ENCODE results near the gene STING1. TPM values are rescaled to one million over a fixed set of nuclear protein-coding genes. Genes with fewer than 3 reads are reported as not detected.

Gene STING1
- total RNA-seq, 1 experiment from 2014 or later: 22.8 TPM

GRCh38 chr5:139514486-139514856 is 31.9 kb upstream of the STING1 start:
- in situ Hi-C loops (cut with HindIII; ENCODE audit: low pct_unique_long_range_greater_than_20kb, low sequenced_read_pairs): loop anchor here (25.0 kb wide), 1 partner anchor 102 kb away; the partner anchor contains the start of gene SPATA24
- intact Hi-C loops (cut with micrococcal nuclease; ENCODE audit: unreplicated experiment): no loop called here
- no peak for ATAC-seq

GRCh38 chr5:139513852-139514485 is 31.4 kb upstream of the STING1 start:
- ATAC-seq: peak; percentile 12
- in situ Hi-C loops (cut with HindIII; ENCODE audit: low pct_unique_long_range_greater_than_20kb, low sequenced_read_pairs): loop anchor here (25.0 kb wide), 1 partner anchor 102 kb away; the partner anchor contains the start of gene SPATA24

More at GRCh38 chr5:139514486-139514856, 31.9 kb upstream of the STING1 start:
- no peaks in the 10 kb centered on the region for H3K27me3 ChIP-seq (ENCODE audit: control insufficient read depth, insufficient read depth, low read length)
- no peaks in the 10 kb centered on the region for H3K9me3 ChIP-seq (ENCODE audit: control insufficient read depth, insufficient read depth, low read depth, low read length)
- ChIA-PET POLR2A (no interaction called here), CTCF (interaction anchor here (1.0 to 1.4 kb wide), 2 partner anchors 92 to 99 kb away, joined by 4 to 18 read pairs; no protein-coding TSS in a partner anchor)
- no peak for TF ChIP-seq POLR2AphosphoS5 (IDR thresholded peaks at IDR 0.05; ENCODE audit: low read depth, low read length)
- TF ChIP-seq CTCF (IDR thresholded peaks at IDR 0.05): no peak
- TF ChIP-seq SIN3A (IDR thresholded peaks at IDR 0.05; ENCODE audit: borderline replicate concordance, insufficient read depth, low read depth, low read length): no peak
- no peak for TF ChIP-seq REST (IDR thresholded peaks at IDR 0.05; ENCODE audit: insufficient read depth in 1 of 2, low read depth in 2 of 2, low read length in 1 of 2)
- no peak for TF ChIP-seq TCF7L2 (IDR thresholded peaks at IDR 0.05; ENCODE audit: low read depth, low read length)
- H3K36me3 ChIP-seq (ENCODE audit: control insufficient read depth, insufficient read depth, low read length): no peaks in the 10 kb centered on the region
- DNase-seq (ENCODE audit: low read depth, low spot score): no peak
- H3K4me3 ChIP-seq (ENCODE audit: low read depth in 2 of 2, low read length in 2 of 2): no peak overlapping the region
- H3K27ac ChIP-seq (ENCODE audit: low read length): no peak overlapping the region
- H3K4me1 ChIP-seq (ENCODE audit: control insufficient read depth, insufficient read depth, low read length): peaks cover 10% of the 10 kb centered on the region
- no TSS peak for BruUV-seq (replicated peaks)

More at GRCh38 chr5:139513852-139514485, 31.4 kb upstream of the STING1 start:
- intact Hi-C loops (cut with micrococcal nuclease; ENCODE audit: unreplicated experiment): loop anchor here (1.0 kb wide), 1 partner anchor 92 kb away; no protein-coding TSS in a partner anchor
- Histone ChIP-seq H3K36me3 (ENCODE audit: control insufficient read depth, insufficient read depth, low read length) (no peaks in the 10 kb centered on the region), H3K9me3 (ENCODE audit: control insufficient read depth, insufficient read depth, low read depth, low read length) (no peaks in the 10 kb centered on the region), H3K27me3 (ENCODE audit: control insufficient read depth, insufficient read depth, low read length) (no peaks in the 10 kb centered on the region), H3K4me3 (ENCODE audit: low read depth in 2 of 2, low read length in 2 of 2) (no peak overlapping the region), H3K4me1 (ENCODE audit: control insufficient read depth, insufficient read depth, low read length) (peaks cover 10% of the 10 kb centered on the region), H3K27ac (ENCODE audit: low read length) (no peak overlapping the region)
- ChIA-PET POLR2A (interaction anchor here (0.5 kb wide), 1 partner anchor 1015 kb away, joined by 10 read pairs; no protein-coding TSS in a partner anchor), CTCF (interaction anchor here (0.7 to 1.4 kb wide), 5 partner anchors 32 to 98 kb away, joined by 3 to 18 read pairs (median 4); partner anchors contain the start of gene STING1)
- BruUV-seq (replicated peaks): no TSS peak
- no peak for DNase-seq (ENCODE audit: low read depth, low spot score)
- TF ChIP-seq REST (IDR thresholded peaks at IDR 0.05; ENCODE audit: insufficient read depth in 1 of 2, low read depth in 2 of 2, low read length in 1 of 2) (no peak), CTCF (IDR thresholded peaks at IDR 0.05) (peak; percentile 50)
